ENCODE measurements around the gene FOXB1. TPM values are rescaled to one million over a fixed set of nuclear protein-coding genes. Genes with fewer than 3 reads are reported as not detected.

The FOXB1 gene
- total and polyA plus RNA-seq, 9 of the 15 experiments (the other 6 are each of a cell fraction or from before 2014, with no cell fraction given) = not detected

DNA sequence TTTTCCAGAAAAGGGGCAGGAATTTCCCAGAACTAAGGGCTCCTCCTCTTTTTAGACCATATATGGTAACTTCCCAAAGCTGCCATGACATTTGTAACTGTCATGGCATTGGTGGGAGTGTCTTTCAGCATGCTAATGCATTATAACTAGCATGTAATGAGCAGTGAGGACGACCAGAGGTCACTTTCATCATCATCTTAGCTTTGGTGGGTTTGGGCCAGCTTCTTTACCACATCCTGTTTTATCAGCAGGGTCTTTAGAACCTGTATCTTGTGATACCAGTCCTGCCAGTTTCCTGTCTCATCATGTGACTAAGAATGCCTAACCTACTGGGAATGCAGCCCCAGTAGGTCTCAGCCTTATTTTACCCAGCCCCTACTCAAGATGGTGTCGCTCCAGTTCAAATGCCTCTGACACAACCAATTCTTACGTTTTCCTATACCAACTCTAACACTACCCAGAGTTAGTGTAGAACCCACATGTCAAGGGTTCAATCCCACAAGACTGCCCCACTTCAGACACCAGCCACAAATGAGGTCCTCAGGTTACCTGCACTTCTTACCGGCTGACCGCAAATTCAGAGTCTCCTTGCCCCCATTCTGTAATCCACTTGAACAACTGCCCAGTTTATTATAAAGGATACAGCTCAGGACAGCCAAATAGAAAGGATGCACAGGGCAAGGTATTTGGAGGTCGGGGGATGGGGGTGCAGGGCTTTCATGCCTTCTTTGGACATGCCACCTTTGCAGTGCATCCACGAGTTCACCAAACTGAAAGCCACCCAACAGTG is 17.7 kb downstream of the FOXB1 start (continued):
- TF ChIP-seq, protein P1, sequence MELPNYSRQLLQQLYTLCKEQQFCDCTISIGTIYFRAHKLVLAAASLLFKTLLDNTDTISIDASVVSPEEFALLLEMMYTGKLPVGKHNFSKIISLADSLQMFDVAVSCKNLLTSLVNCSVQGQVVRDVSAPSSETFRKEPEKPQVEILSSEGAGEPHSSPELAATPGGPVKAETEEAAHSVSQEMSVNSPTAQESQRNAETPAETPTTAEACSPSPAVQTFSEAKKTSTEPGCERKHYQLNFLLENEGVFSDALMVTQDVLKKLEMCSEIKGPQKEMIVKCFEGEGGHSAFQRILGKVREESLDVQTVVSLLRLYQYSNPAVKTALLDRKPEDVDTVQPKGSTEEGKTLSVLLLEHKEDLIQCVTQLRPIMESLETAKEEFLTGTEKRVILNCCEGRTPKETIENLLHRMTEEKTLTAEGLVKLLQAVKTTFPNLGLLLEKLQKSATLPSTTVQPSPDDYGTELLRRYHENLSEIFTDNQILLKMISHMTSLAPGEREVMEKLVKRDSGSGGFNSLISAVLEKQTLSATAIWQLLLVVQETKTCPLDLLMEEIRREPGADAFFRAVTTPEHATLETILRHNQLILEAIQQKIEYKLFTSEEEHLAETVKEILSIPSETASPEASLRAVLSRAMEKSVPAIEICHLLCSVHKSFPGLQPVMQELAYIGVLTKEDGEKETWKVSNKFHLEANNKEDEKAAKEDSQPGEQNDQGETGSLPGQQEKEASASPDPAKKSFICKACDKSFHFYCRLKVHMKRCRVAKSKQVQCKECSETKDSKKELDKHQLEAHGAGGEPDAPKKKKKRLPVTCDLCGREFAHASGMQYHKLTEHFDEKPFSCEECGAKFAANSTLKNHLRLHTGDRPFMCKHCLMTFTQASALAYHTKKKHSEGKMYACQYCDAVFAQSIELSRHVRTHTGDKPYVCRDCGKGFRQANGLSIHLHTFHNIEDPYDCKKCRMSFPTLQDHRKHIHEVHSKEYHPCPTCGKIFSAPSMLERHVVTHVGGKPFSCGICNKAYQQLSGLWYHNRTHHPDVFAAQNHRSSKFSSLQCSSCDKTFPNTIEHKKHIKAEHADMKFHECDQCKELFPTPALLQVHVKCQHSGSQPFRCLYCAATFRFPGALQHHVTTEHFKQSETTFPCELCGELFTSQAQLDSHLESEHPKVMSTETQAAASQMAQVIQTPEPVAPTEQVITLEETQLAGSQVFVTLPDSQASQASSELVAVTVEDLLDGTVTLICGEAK (IDR thresholded peaks at IDR 0.05) = no peak
- TF ChIP-seq, protein P1 (CRISPR knock-in tag; IDR thresholded peaks at IDR 0.05) = no peak
- 0 out of 2 replicates have a peak, but pooled peaks have one; percentile 45 for TF ChIP-seq ZNF586 (CRISPR knock-in tag; conservative IDR thresholded peaks at IDR 0.05)
- TF ChIP-seq NELFE (IDR thresholded peaks at IDR 0.05; ENCODE audit: insufficient read depth, insufficient read length) = no peak
- TF ChIP-seq ZZZ3 (IDR thresholded peaks at IDR 0.05) = no peak
- TF ChIP-seq, protein P2, sequence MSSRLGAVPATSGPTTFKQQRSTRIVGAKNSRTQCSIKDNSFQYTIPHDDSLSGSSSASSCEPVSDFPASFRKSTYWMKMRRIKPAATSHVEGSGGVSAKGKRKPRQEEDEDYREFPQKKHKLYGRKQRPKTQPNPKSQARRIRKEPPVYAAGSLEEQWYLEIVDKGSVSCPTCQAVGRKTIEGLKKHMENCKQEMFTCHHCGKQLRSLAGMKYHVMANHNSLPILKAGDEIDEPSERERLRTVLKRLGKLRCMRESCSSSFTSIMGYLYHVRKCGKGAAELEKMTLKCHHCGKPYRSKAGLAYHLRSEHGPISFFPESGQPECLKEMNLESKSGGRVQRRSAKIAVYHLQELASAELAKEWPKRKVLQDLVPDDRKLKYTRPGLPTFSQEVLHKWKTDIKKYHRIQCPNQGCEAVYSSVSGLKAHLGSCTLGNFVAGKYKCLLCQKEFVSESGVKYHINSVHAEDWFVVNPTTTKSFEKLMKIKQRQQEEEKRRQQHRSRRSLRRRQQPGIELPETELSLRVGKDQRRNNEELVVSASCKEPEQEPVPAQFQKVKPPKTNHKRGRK (tag; IDR thresholded peaks at IDR 0.05) = no peak
- TF ChIP-seq, protein P3, sequence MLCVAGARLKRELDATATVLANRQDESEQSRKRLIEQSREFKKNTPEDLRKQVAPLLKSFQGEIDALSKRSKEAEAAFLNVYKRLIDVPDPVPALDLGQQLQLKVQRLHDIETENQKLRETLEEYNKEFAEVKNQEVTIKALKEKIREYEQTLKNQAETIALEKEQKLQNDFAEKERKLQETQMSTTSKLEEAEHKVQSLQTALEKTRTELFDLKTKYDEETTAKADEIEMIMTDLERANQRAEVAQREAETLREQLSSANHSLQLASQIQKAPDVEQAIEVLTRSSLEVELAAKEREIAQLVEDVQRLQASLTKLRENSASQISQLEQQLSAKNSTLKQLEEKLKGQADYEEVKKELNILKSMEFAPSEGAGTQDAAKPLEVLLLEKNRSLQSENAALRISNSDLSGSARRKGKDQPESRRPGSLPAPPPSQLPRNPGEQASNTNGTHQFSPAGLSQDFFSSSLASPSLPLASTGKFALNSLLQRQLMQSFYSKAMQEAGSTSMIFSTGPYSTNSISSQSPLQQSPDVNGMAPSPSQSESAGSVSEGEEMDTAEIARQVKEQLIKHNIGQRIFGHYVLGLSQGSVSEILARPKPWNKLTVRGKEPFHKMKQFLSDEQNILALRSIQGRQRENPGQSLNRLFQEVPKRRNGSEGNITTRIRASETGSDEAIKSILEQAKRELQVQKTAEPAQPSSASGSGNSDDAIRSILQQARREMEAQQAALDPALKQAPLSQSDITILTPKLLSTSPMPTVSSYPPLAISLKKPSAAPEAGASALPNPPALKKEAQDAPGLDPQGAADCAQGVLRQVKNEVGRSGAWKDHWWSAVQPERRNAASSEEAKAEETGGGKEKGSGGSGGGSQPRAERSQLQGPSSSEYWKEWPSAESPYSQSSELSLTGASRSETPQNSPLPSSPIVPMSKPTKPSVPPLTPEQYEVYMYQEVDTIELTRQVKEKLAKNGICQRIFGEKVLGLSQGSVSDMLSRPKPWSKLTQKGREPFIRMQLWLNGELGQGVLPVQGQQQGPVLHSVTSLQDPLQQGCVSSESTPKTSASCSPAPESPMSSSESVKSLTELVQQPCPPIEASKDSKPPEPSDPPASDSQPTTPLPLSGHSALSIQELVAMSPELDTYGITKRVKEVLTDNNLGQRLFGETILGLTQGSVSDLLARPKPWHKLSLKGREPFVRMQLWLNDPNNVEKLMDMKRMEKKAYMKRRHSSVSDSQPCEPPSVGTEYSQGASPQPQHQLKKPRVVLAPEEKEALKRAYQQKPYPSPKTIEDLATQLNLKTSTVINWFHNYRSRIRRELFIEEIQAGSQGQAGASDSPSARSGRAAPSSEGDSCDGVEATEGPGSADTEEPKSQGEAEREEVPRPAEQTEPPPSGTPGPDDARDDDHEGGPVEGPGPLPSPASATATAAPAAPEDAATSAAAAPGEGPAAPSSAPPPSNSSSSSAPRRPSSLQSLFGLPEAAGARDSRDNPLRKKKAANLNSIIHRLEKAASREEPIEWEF (CRISPR knock-in tag; IDR thresholded peaks at IDR 0.05) = 0 out of 2 replicates have a peak, but pooled peaks have one; percentile 44
- no peak for TF ChIP-seq HDGF (IDR thresholded peaks at IDR 0.05)
- TF ChIP-seq SMARCC2 (IDR thresholded peaks at IDR 0.05; ENCODE audit: low read depth) = no peak
- TF ChIP-seq CBX2 (IDR thresholded peaks at IDR 0.05; ENCODE audit: insufficient read depth, low read length, poor library complexity, severe bottlenecking) = no peak
